PC-9 (cell line): ENCODE data around the gene ITGB4. TPM values are rescaled to one million over a fixed set of nuclear protein-coding genes. Genes with fewer than 3 reads are reported as not detected.

Experiments used
- BruUV-seq: library from RNA; stranded (reverse); fragments of 400-500 nt; replicated peaks from 2 replicates; lab custom pipeline; 2021; lab: Mats Ljungman, UMichigan
- CTCF ChIA-PET: fragments of 300-600 bp; sonication (Branson Sonifier 250); formaldehyde crosslinking; loops from one replicate; lab custom pipeline; 2022; ENCODE audit warnings: antibody characterized with exemption; lab: Charles Lee
- POLR2A ChIA-PET: fragments of 300-600 bp; sonication (Branson Sonifier 250); formaldehyde crosslinking; loops from one replicate; lab custom pipeline; 2022; ENCODE audit warnings: antibody characterized with exemption; ENCODE audit not compliant: unreplicated experiment; lab: Charles Lee
- DNase-seq, 2 experiments: peaks; one replicate each; pipeline versions ENCODE4 v3.0.0 to v3.0.0-alpha.2; 2015 to 2022; ENCODE audit warnings: mixed read lengths in 1 of 2
- H2AFZ ChIP-seq: fragments of 200-600 bp; sonication (generic); 2 replicates; pipeline ENCODE4 v1.8.1; 2017; ENCODE audit warnings: antibody characterized with exemption
- H3F3A ChIP-seq: fragments of 200-600 bp; sonication (generic); 2 replicates; pipeline ENCODE4 v1.8.1; 2017; ENCODE audit warnings: antibody characterized with exemption, mild to moderate bottlenecking, low read depth; ENCODE audit not compliant: insufficient read depth
- H3K27ac ChIP-seq: fragments of 200-600 bp; sonication (generic); 2 replicates; pipeline ENCODE4 v1.6.1; 2016; ENCODE audit warnings: mixed run types
- H3K27me3 ChIP-seq: fragments of 200-600 bp; sonication (generic); 2 replicates; pipeline ENCODE4 v1.6.1; 2016; ENCODE audit warnings: low read depth, mixed run types; ENCODE audit not compliant: insufficient read depth
- H3K36me3 ChIP-seq: fragments of 200-600 bp; sonication (generic); 2 replicates; pipeline ENCODE4 v1.6.1; 2016; ENCODE audit warnings: low read depth, mixed run types
- H3K4me1 ChIP-seq: fragments of 200-600 bp; sonication (generic); replicated peaks from 2 replicates; pipeline ENCODE4 v1.6.1; 2016; ENCODE audit warnings: mixed run types; ENCODE audit not compliant: insufficient read depth
- H3K4me2 ChIP-seq: fragments of 200-600 bp; sonication (generic); 2 replicates; pipeline ENCODE4 v1.6.1; 2017; ENCODE audit warnings: mixed run types
- H3K4me3 ChIP-seq: fragments of 200-600 bp; sonication (generic); 2 replicates; pipeline ENCODE4 v1.6.1; 2016; ENCODE audit warnings: mixed run types
- H3K79me2 ChIP-seq: fragments of 200-600 bp; sonication (generic); 2 replicates; pipeline ENCODE4 v1.6.1; 2017; ENCODE audit warnings: low read depth, mixed run types
- H3K9me2 ChIP-seq: fragments of 200-600 bp; sonication (generic); 2 replicates; pipeline ENCODE4 v1.8.1; 2017; ENCODE audit warnings: mild to moderate bottlenecking; ENCODE audit not compliant: insufficient read depth
- H3K9me3 ChIP-seq: fragments of 200-600 bp; sonication (generic); 2 replicates; pipeline ENCODE4 v1.8.1; 2016; ENCODE audit warnings: low read depth; ENCODE audit not compliant: insufficient read depth
- H4K20me1 ChIP-seq: fragments of 200-600 bp; sonication (generic); 2 replicates; pipeline ENCODE4 v1.8.1; 2017; ENCODE audit not compliant: insufficient read depth
- CTCF ChIP-seq: fragments of 200-600 bp; sonication (generic); conservative IDR thresholded peaks from 2 replicates; pipeline ENCODE4 v1.6.1; 2017; ENCODE audit warnings: mixed run types, antibody characterized with exemption, mild to moderate bottlenecking, moderate library complexity
- EZH2 ChIP-seq: fragments of 200-600 bp; sonication (generic); IDR thresholded peaks from 2 replicates; pipeline ENCODE4 v1.8.0; 2017; ENCODE audit warnings: antibody characterized with exemption, low read depth
- intact Hi-C: fragments of 100-400 bp; cut with micrococcal nuclease; formaldehyde crosslinking; loops from one replicate; pipeline ENCODE4 v1.10.0; 2022; ENCODE audit not compliant: unreplicated experiment
- total RNA-seq: library from RNA; stranded (reverse); gene quantifications from 2 replicates; pipeline ENCODE4 v1.2.3, GENCODE V29; 2021

The ITGB4 gene
- total RNA-seq, 1 experiment from 2014 or later, result 461 TPM

- Histone ChIP-seq H3K79me2 (no peaks in the 10 kb centered on the region), H3K9me2 (no peaks in the 10 kb centered on the region), H3K4me2 (no peak overlapping the region), H4K20me1 (peaks cover 6% of the 10 kb centered on the region), H3K27ac (no peak overlapping the region), H3K4me1 (0 out of 2 replicates have a peak, but pooled peaks cover 3% of the 10 kb centered on the region), H3K36me3 (peaks cover 10% of the 10 kb centered on the region; the same call in 1 of the 2 replicates), H3F3A (peaks cover 34% of the 10 kb centered on the region), H3K27me3 (no peaks in the 10 kb centered on the region), H3K9me3 (no peaks in the 10 kb centered on the region), H2AFZ (no peak overlapping the region), H3K4me3 (no peak overlapping the region)
- intact Hi-C loops, result no loop called here
- ChIA-PET CTCF (interaction anchor here (0.7 kb wide), 1 partner anchor 18 kb away, joined by 17 read pairs; no protein-coding TSS in a partner anchor), POLR2A (no interaction called here)
- no TSS peak for BruUV-seq
- no peak for TF ChIP-seq CTCF
- no peak for TF ChIP-seq EZH2
- DNase-seq, result no peak
These were observed 22.5 kb downstream of the ITGB4 start for GRCh38 chr17:75743625-75744206.

- ChIA-PET CTCF (interaction anchor here (0.6 to 1.2 kb wide), 6 partner anchors 42 to 992 kb away, joined by 3 to 5 read pairs (median 3); no protein-coding TSS in a partner anchor), POLR2A (interaction anchor here (0.7 kb wide), 1 partner anchor 65 kb away, joined by 6 read pairs; no protein-coding TSS in a partner anchor)
- intact Hi-C loops, result loop anchor here (1.0 to 2.0 kb wide), 2 partner anchors 25 to 116 kb away; partner anchors contain the start of gene SMIM5
These were observed 27.4 kb downstream of the ITGB4 start for GRCh38 chr17:75748706-75749105.

More at GRCh38 chr17:75748706-75749105, 27.4 kb downstream of the ITGB4 start:
- Histone ChIP-seq H3K79me2 (no peaks in the 10 kb centered on the region), H3K9me2 (no peaks in the 10 kb centered on the region), H3K4me2 (no peak overlapping the region), H3K27me3 (no peaks in the 10 kb centered on the region), H3K4me3 (no peak overlapping the region), H3F3A (peaks cover 48% of the 10 kb centered on the region), H4K20me1 (peaks cover 3% of the 10 kb centered on the region; the same call in 1 of the 2 replicates), H3K4me1 (0 out of 2 replicates have a peak, but pooled peaks cover 3% of the 10 kb centered on the region), H3K9me3 (no peaks in the 10 kb centered on the region), H3K27ac (no peak overlapping the region), H3K36me3 (peaks cover 10% of the 10 kb centered on the region; the same call in 1 of the 2 replicates), H2AFZ (no peak overlapping the region)
- no peak for TF ChIP-seq EZH2
- no peak for TF ChIP-seq CTCF
- BruUV-seq, result no TSS peak
- DNase-seq, result no peak
